ENCODE measurements around the gene MTG1.
"Not testable (repeated sequence)": the region's sequence is repeated elsewhere in the genome, so short reads cannot be mapped to it uniquely, and the experiment has no call there.

Gene MTG1

GRCh38 chr10:133366751-133367150 lies 27.2 kb upstream of the MTG1 start:
- Mint-ChIP-seq H3K9me3 (no peaks in the 10 kb centered on the region), H3K4me1 (peaks cover 6% of the 10 kb centered on the region), H3K27ac (no peak overlapping the region), H3K4me3 (no peak overlapping the region), H3K36me3 (peaks cover 56% of the 10 kb centered on the region)
- ATAC-seq (no peak), DNase-seq (ENCODE audit: low spot score in 2 of 2) (no peak)

DNA sequence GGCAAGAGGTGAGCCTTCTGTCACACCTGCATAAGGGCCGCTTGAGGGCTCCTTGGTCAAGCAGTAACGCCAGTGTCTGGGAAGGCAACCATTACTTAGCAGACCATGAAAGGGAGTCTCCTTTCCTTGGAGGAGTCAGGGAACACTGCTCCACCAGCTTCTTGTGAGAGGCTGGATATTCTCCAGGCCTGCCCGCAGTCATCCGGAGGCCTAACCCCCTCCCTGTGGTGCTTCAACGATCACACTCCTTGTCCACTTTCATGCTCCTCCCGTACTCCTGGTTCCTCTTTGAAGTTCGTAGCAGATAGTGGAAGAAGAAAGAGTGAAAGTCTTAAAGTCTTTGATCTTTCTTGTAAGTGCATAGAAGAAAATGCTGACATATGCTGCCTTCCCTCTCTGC lies 26.5 kb upstream of the MTG1 start:
- H3K4me3 Mint-ChIP-seq; H3K9me3 Mint-ChIP-seq; H3K4me1 Mint-ChIP-seq; DNase-seq (ENCODE audit: low spot score in 2 of 2); ATAC-seq: not testable (repeated sequence)
- Mint-ChIP-seq H3K27ac (peak overlapping the region; percentile 46), H3K36me3 (peaks cover 49% of the 10 kb centered on the region)

DNA sequence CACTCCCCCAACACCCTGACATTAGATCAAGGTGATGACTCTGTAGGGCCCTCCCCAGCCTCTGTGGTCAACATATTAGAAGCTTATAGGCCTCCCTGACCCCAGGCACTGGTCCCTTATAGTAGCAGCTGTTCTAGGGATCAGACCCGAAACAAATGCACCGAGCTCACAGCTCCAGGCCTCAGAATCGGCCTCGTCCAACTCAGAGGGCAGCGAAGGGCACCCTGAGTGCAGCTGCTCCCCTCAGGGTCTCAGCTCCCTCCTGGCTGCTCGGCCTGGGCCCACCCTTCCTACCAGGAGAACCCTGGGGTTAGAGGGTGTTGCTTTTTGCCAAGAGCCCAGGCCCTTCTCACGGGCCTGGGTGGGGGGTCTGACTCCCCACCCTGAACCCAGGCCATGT lies 25.8 kb upstream of the MTG1 start:
- no peaks in the 10 kb centered on the region for H3K9me3 Mint-ChIP-seq

DNA sequence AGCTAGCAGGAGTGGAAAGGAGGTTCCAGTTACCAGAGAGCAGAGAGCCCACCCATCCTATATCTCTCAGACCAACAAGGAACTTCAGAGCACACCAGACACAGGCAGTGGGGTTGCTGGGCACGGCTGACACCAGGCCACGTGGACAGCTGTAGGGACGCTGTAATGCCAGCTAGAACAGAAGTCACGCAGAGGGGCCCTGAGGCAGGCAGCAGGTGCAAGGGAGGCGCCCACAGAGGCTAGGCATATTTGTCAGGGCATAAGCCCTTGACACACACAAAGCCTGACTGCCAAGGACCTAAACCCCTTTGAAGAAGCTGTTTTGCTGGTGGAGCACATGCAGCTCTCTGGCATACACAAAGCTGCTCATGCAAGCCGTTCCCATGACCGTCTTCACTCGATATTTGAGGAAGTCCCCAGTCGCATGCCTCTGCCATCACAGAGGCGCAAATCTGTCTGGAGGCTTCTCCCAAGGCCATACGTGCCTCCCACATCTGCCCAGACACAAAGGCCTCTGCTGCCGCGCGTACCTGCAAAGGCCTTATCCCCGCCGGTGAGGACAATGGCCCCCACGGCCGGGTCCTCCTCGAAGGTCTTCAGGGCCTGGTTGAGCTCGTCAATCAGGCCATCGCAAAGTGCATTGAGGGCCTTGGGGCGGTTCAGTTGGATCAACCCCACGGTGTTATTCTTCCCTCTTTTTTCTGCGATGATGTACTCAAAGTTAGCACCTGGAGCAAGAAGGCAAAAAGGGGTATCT lies 23.7 kb upstream of the MTG1 start:
- no peak for ATAC-seq
- Mint-ChIP-seq H3K36me3 (peaks cover 30% of the 10 kb centered on the region), H3K9me3 (no peaks in the 10 kb centered on the region), H3K4me3 (no peak overlapping the region), H3K4me1 (peaks cover 12% of the 10 kb centered on the region), H3K27ac (no peak overlapping the region)
- DNase-seq (ENCODE audit: low spot score in 2 of 2) = no peak

More for the DNA sequence above, 25.8 kb upstream of the MTG1 start:
- DNase-seq (ENCODE audit: low spot score in 2 of 2) = no peak
- H3K4me1 Mint-ChIP-seq = peaks cover 6% of the 10 kb centered on the region
- ATAC-seq = no peak
- H3K36me3 Mint-ChIP-seq = peaks cover 45% of the 10 kb centered on the region
- H3K4me3 Mint-ChIP-seq = no peak overlapping the region
- peak overlapping the region; percentile 46 for H3K27ac Mint-ChIP-seq

- Mint-ChIP-seq H3K9me3 (no peaks in the 10 kb centered on the region), H3K36me3 (peaks cover 30% of the 10 kb centered on the region), H3K4me3 (peak overlapping the region; percentile 85), H3K27ac (peak overlapping the region; percentile 74), H3K4me1 (peaks cover 21% of the 10 kb centered on the region)
- ATAC-seq (no peak), DNase-seq (ENCODE audit: low spot score in 2 of 2) (no peak)
Observed at GRCh38 chr10:133372507-133372906, 21.4 kb upstream of the MTG1 start.

- DNase-seq (ENCODE audit: low spot score in 2 of 2) = peak; percentile 98 to 99
- peak; percentile 97 for ATAC-seq
- peaks cover 23% of the 10 kb centered on the region for H3K36me3 Mint-ChIP-seq
- peak within 1 kb of the TSS; percentile 85 for H3K4me3 Mint-ChIP-seq
- peak within 1 kb of the TSS; percentile 91 for H3K27ac Mint-ChIP-seq
- H3K9me3 Mint-ChIP-seq = no peaks in the 10 kb centered on the region
- H3K4me1 Mint-ChIP-seq = peaks cover 21% of the 10 kb centered on the region
Observed at GRCh38 chr10:133373174-133374090, 20.5 kb upstream of the MTG1 start, which contains the start of gene ECHS1. ECHS1 (minus strand) TSS chr10:133373354; CDS start chr10:133373333, 21 bp downstream.

DNA sequence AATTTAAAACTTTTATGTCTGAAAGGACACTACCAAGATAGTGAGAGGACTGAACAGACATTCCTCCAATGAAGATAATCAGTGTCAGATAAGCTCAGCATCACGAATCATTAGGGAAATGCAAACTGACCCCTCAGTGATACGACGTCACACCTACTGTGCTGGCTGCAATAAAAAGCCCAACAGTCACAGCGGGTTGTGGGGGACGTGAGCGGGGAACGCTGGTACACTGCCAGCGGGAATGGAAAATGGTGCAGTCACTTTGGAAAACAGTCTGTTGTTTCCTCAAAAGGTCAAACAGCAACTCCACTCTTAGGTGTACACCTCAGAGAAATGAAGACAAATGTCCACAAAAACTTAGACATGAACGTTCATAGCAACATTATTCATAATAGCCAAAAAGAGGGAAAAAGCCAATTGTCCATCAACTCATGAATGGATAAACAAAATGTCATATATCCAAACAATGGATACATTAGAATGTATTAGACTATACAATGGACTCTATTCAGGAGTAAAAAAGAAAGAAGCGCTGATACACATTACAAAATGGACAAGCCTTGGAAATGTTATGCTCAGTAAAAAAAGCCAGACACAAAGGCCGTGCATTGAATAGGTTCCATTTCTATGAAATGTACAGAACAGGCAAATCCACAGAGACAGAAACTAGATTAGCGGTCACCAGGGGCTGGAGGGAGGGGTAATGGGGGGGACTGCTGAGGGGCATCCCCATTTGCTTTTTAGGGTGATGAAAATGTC lies 18.4 kb upstream of the MTG1 start:
- H3K4me1 Mint-ChIP-seq = peaks cover 21% of the 10 kb centered on the region
- no peak overlapping the region for H3K27ac Mint-ChIP-seq
- ATAC-seq = no peak
- peaks cover 4% of the 10 kb centered on the region for H3K36me3 Mint-ChIP-seq
- H3K9me3 Mint-ChIP-seq = no peaks in the 10 kb centered on the region
- peak overlapping the region; percentile 85 for H3K4me3 Mint-ChIP-seq
- DNase-seq (ENCODE audit: low spot score in 2 of 2) = no peak

- H3K4me3 Mint-ChIP-seq = peak overlapping the region; percentile 69
- H3K27ac Mint-ChIP-seq; H3K36me3 Mint-ChIP-seq; ATAC-seq; H3K9me3 Mint-ChIP-seq; DNase-seq (ENCODE audit: low spot score in 2 of 2): not testable (repeated sequence)
- H3K4me1 Mint-ChIP-seq = peaks cover 21% of the 10 kb centered on the region
Observed at GRCh38 chr10:133376183-133376582, 17.8 kb upstream of the MTG1 start.

DNA sequence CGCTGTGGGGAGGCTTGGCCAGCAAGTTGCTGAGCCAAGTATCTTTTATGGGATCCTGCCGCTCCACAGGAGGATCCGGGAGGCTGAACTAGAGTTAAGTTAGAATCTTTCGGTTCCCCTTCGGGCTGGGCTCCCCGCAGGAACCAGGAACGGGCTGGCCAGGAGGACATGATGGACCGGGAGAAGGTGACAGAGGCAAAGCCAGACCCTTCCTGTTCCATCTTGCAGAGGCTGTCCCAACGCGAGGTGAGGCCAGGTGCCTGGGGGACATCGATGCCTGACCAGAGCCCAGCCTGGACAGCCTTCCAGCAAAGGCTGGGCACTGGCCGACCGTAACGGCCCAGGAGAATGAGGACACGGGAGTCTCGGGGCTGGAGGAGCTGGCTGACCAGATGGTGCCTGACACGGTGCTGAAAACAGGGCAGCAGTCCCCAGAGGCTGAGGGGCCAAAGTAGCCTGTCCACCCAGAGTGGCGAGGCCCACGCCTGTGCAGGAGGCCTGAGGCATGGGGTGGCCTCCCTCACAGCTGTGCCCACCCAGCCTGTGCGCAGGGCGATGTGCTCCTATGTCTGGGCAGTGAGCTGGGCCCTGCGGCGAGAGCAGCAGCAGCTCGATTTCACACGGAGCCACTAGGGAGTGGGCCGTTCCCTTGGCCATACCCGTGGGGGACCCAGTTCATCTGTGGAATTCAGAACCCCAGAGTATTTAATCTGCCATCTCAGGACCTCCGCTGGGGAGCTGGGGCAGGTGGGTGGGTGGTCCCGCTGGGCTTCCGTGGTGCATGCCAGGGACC lies 16.7 kb upstream of the MTG1 start:
- no peaks in the 10 kb centered on the region for H3K9me3 Mint-ChIP-seq
- DNase-seq (ENCODE audit: low spot score in 2 of 2) (no peak), ATAC-seq (no peak)
- peak overlapping the region; percentile 29 for H3K27ac Mint-ChIP-seq
- H3K4me3 Mint-ChIP-seq = peak overlapping the region; percentile 69
- H3K4me1 Mint-ChIP-seq = peaks cover 16% of the 10 kb centered on the region
- H3K36me3 Mint-ChIP-seq = no peaks in the 10 kb centered on the region

DNA sequence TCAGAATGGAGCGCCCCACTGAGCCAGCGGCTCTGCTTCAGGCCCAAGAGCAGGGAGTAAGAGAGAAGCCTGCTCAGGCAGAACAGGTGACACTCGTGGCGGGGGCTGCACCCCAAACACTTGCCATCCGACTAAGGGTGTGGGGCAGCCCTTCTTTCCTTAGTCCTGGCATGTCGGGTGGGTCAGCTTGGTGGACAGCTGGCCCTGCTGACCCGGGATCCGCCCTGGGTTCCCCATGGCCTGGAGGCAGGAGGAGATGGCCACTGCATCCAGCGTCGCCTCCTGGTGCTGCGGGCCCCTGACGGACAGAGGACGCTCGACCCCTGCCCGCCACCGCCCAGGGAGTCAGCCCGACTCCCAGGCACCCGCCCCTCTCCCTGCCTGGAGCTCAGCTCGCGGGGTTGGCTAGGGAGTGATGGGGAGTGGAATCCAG lies 16.1 kb upstream of the MTG1 start:
- no peaks in the 10 kb centered on the region for H3K9me3 Mint-ChIP-seq
- H3K4me1 Mint-ChIP-seq = peaks cover 15% of the 10 kb centered on the region
- H3K27ac Mint-ChIP-seq = no peak overlapping the region
- no peak for ATAC-seq
- peak overlapping the region; percentile 69 for H3K4me3 Mint-ChIP-seq
- no peaks in the 10 kb centered on the region for H3K36me3 Mint-ChIP-seq
- DNase-seq (ENCODE audit: low spot score in 2 of 2) = no peak

DNA sequence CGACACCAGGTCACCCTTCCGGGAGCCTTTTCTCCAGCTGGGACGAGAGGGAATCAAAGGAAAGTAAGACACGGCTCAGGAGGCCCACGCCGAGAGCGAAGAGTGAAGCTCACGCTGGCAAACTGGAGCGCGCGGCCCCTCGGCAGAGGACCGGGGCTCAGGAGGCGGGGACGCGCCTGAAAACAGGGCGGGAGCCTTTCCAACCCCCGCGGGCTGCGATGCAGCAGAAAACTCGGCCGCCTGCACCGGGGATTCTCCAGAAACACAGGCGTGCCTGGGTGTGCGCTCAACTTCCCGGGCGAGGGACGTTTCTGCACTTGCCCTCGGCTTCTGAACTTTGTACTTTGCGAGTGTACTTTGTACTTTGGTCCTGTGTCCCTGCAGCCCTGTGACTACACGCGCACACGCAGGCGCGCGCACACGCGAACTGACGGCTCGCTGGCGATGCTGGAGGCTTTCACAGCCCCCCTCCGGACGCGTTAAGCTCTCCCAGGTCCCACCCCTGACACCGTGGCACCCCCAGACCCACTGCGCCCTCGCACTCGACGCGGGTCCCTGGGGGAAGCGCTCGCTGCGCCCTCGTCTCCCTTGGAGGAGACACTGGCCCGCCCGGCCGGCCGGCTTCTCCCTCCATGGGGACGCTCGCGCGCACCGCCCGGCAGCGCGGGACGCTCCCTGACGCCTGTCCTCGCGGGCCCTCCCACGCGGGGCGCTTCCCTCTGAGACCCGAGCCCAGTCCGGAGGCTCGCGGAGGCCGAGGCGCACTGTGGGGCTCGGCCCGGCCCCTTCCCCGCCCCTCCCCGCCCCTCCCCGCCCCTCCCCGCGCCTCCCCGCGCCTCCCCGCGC lies 15.5 kb upstream of the MTG1 start:
- peak; percentile 70 for ATAC-seq
- Mint-ChIP-seq H3K9me3 (no peaks in the 10 kb centered on the region), H3K36me3 (no peaks in the 10 kb centered on the region), H3K4me1 (peaks cover 15% of the 10 kb centered on the region), H3K4me3 (peak overlapping the region; percentile 69), H3K27ac (no peak overlapping the region)
- DNase-seq (ENCODE audit: low spot score in 2 of 2) = peak; percentile 67 to 86

- peak within 1 kb of the TSS; percentile 69 for H3K4me3 Mint-ChIP-seq
- peaks cover 3% of the 10 kb centered on the region for H3K36me3 Mint-ChIP-seq
- DNase-seq (ENCODE audit: low spot score in 2 of 2) (peak; percentile 63 to 84), ATAC-seq (peak; percentile 81)
- H3K27ac Mint-ChIP-seq = no peak within 1 kb of the TSS
- peaks cover 9% of the 10 kb centered on the region for H3K4me1 Mint-ChIP-seq
- H3K9me3 Mint-ChIP-seq = no peaks in the 10 kb centered on the region
Observed at GRCh38 chr10:133379152-133379800, 14.7 kb upstream of the MTG1 start, which contains the start of gene PAOX. PAOX (plus strand) TSS chr10:133379262; CDS start chr10:133379317, 55 bp downstream.
